ENCODE data around the gene EPN2.

Gene EPN2

GRCh38 chr17:19311421-19312215 is 74.5 kb downstream of the EPN2 start:
- DNase-seq (ENCODE audit: low spot score) = no peak

- no peak for DNase-seq (ENCODE audit: low spot score)
These were observed 75.2 kb downstream of the EPN2 start for GRCh38 chr17:19312406-19312805.

- DNase-seq (ENCODE audit: low spot score) = no peak
These were observed 76.0 kb downstream of the EPN2 start for GRCh38 chr17:19313066-19313745.

- DNase-seq (ENCODE audit: low spot score) = no peak
These were observed 76.8 kb downstream of the EPN2 start for GRCh38 chr17:19313746-19314651.

GRCh38 chr17:19315104-19315503 is 77.9 kb downstream of the EPN2 start:
- DNase-seq (ENCODE audit: low spot score) = no peak

GRCh38 chr17:19316761-19317358 is 79.7 kb downstream of the EPN2 start:
- no peak for DNase-seq (ENCODE audit: low spot score)

GRCh38 chr17:19317359-19318095 is 80.4 kb downstream of the EPN2 start:
- DNase-seq (ENCODE audit: low spot score) = no peak

- DNase-seq (ENCODE audit: low spot score) = no peak
These were observed 81.4 kb downstream of the EPN2 start for GRCh38 chr17:19318611-19319010.

- no peak for DNase-seq (ENCODE audit: low spot score)
These were observed 82.8 kb downstream of the EPN2 start for GRCh38 chr17:19319771-19320505.

- DNase-seq (ENCODE audit: low spot score) = no peak
These were observed 83.7 kb downstream of the EPN2 start for GRCh38 chr17:19320876-19321275.

GRCh38 chr17:19321481-19322128 is 84.4 kb downstream of the EPN2 start:
- no peak for DNase-seq (ENCODE audit: low spot score)

GRCh38 chr17:19322129-19322505 is 85.0 kb downstream of the EPN2 start:
- no peak for DNase-seq (ENCODE audit: low spot score)

- DNase-seq (ENCODE audit: low spot score) = no peak
These were observed 85.7 kb downstream of the EPN2 start for GRCh38 chr17:19322861-19323260.

- DNase-seq (ENCODE audit: low spot score) = no peak
These were observed 88.4 kb downstream of the EPN2 start for GRCh38 chr17:19325542-19325941.

- no peak for DNase-seq (ENCODE audit: low spot score)
These were observed 90.0 kb downstream of the EPN2 start for GRCh38 chr17:19327031-19327783.

- DNase-seq (ENCODE audit: low spot score) = no peak
These were observed 91.4 kb downstream of the EPN2 start for GRCh38 chr17:19328441-19329061.

- no peak for DNase-seq (ENCODE audit: low spot score)
These were observed 92.0 kb downstream of the EPN2 start for GRCh38 chr17:19329136-19329535.

- DNase-seq (ENCODE audit: low spot score) = no peak
These were observed 92.7 kb downstream of the EPN2 start for GRCh38 chr17:19329839-19330238.

GRCh38 chr17:19330271-19330670 is 93.1 kb downstream of the EPN2 start:
- no peak for DNase-seq (ENCODE audit: low spot score)
